ENCODE data around the gene KLHL25. TPM values are rescaled to one million over a fixed set of nuclear protein-coding genes. Genes with fewer than 3 reads are reported as not detected.
"Not testable (repeated sequence)": the region's sequence is repeated elsewhere in the genome, so short reads cannot be mapped to it uniquely, and the experiment has no call there.

KLHL25 gene
- total RNA-seq, 1 donor from 2014 or later = 5.2 TPM

GRCh38 chr15:85831415-85832113 lies 36.8 kb upstream of the KLHL25 start:
- no peaks in the 10 kb centered on the region for H3K36me3 ChIP-seq (ENCODE audit: control insufficient read depth in 3 of 3, insufficient read depth in 3 of 3, low read length in 3 of 3)
- H3K27me3 ChIP-seq (ENCODE audit: control insufficient read depth in 3 of 3, insufficient read depth in 3 of 3, low read length in 3 of 3) = no peaks in the 10 kb centered on the region
- no peak overlapping the region for H3K9ac ChIP-seq (ENCODE audit: low read depth in 1 of 3, low read length in 3 of 3)
- no peak overlapping the region for H3K4me3 ChIP-seq (ENCODE audit: low read length in 3 of 3)
- H3K27ac ChIP-seq (ENCODE audit: low read depth, low read length) = no peak overlapping the region
- H3K4me1 ChIP-seq (ENCODE audit: control insufficient read depth in 3 of 3, insufficient read depth in 3 of 3, low read length in 3 of 3) = no peaks in the 10 kb centered on the region
- H3K9me3 ChIP-seq (ENCODE audit: control insufficient read depth in 3 of 3, low read length in 3 of 3) = no peaks in the 10 kb centered on the region

GRCh38 chr15:85829754-85830153 lies 35.0 kb upstream of the KLHL25 start:
- not testable (repeated sequence) for H3K27ac ChIP-seq (ENCODE audit: low read depth, low read length); H3K4me1 ChIP-seq (ENCODE audit: control insufficient read depth in 3 of 3, insufficient read depth in 3 of 3, low read length in 3 of 3); H3K36me3 ChIP-seq (ENCODE audit: control insufficient read depth in 3 of 3, insufficient read depth in 3 of 3, low read length in 3 of 3); H3K9ac ChIP-seq (ENCODE audit: low read depth in 1 of 3, low read length in 3 of 3); H3K27me3 ChIP-seq (ENCODE audit: control insufficient read depth in 3 of 3, insufficient read depth in 3 of 3, low read length in 3 of 3); H3K9me3 ChIP-seq (ENCODE audit: control insufficient read depth in 3 of 3, low read length in 3 of 3); H3K4me3 ChIP-seq (ENCODE audit: low read length in 3 of 3)

- H3K9ac ChIP-seq (ENCODE audit: low read depth in 1 of 3, low read length in 3 of 3) = no peak overlapping the region
- no peaks in the 10 kb centered on the region for H3K9me3 ChIP-seq (ENCODE audit: control insufficient read depth in 3 of 3, low read length in 3 of 3)
- no peaks in the 10 kb centered on the region for H3K27me3 ChIP-seq (ENCODE audit: control insufficient read depth in 3 of 3, insufficient read depth in 3 of 3, low read length in 3 of 3)
- no peaks in the 10 kb centered on the region for H3K36me3 ChIP-seq (ENCODE audit: control insufficient read depth in 3 of 3, insufficient read depth in 3 of 3, low read length in 3 of 3)
- H3K27ac ChIP-seq (ENCODE audit: low read depth, low read length) = no peak overlapping the region
- no peaks in the 10 kb centered on the region for H3K4me1 ChIP-seq (ENCODE audit: control insufficient read depth in 3 of 3, insufficient read depth in 3 of 3, low read length in 3 of 3)
- H3K4me3 ChIP-seq (ENCODE audit: low read length in 3 of 3) = no peak overlapping the region
Observed at GRCh38 chr15:85828874-85829273, 34.1 kb upstream of the KLHL25 start.

- no peaks in the 10 kb centered on the region for H3K4me1 ChIP-seq (ENCODE audit: control insufficient read depth in 3 of 3, insufficient read depth in 3 of 3, low read length in 3 of 3)
- H3K9me3 ChIP-seq (ENCODE audit: control insufficient read depth in 3 of 3, low read length in 3 of 3) = no peaks in the 10 kb centered on the region
- H3K4me3 ChIP-seq (ENCODE audit: low read length in 3 of 3) = no peak overlapping the region
- H3K27me3 ChIP-seq (ENCODE audit: control insufficient read depth in 3 of 3, insufficient read depth in 3 of 3, low read length in 3 of 3) = no peaks in the 10 kb centered on the region
- no peak overlapping the region for H3K9ac ChIP-seq (ENCODE audit: low read depth in 1 of 3, low read length in 3 of 3)
- H3K36me3 ChIP-seq (ENCODE audit: control insufficient read depth in 3 of 3, insufficient read depth in 3 of 3, low read length in 3 of 3) = no peaks in the 10 kb centered on the region
- no peak overlapping the region for H3K27ac ChIP-seq (ENCODE audit: low read depth, low read length)
Observed at GRCh38 chr15:85828126-85828525, 33.4 kb upstream of the KLHL25 start.

GRCh38 chr15:85826756-85827515 lies 32.2 kb upstream of the KLHL25 start:
- no peaks in the 10 kb centered on the region for H3K36me3 ChIP-seq (ENCODE audit: control insufficient read depth in 3 of 3, insufficient read depth in 3 of 3, low read length in 3 of 3)
- H3K27ac ChIP-seq (ENCODE audit: low read depth, low read length) = no peak overlapping the region
- no peak overlapping the region for H3K9ac ChIP-seq (ENCODE audit: low read depth in 1 of 3, low read length in 3 of 3)
- H3K27me3 ChIP-seq (ENCODE audit: control insufficient read depth in 3 of 3, insufficient read depth in 3 of 3, low read length in 3 of 3) = no peaks in the 10 kb centered on the region
- no peaks in the 10 kb centered on the region for H3K4me1 ChIP-seq (ENCODE audit: control insufficient read depth in 3 of 3, insufficient read depth in 3 of 3, low read length in 3 of 3)
- no peaks in the 10 kb centered on the region for H3K9me3 ChIP-seq (ENCODE audit: control insufficient read depth in 3 of 3, low read length in 3 of 3)
- H3K4me3 ChIP-seq (ENCODE audit: low read length in 3 of 3) = no peak overlapping the region

GRCh38 chr15:85825719-85826118 lies 31.0 kb upstream of the KLHL25 start:
- Histone ChIP-seq H3K36me3 (ENCODE audit: control insufficient read depth in 3 of 3, insufficient read depth in 3 of 3, low read length in 3 of 3) (no peaks in the 10 kb centered on the region), H3K4me3 (ENCODE audit: low read length in 3 of 3) (no peak overlapping the region), H3K27me3 (ENCODE audit: control insufficient read depth in 3 of 3, insufficient read depth in 3 of 3, low read length in 3 of 3) (no peaks in the 10 kb centered on the region), H3K27ac (ENCODE audit: low read depth, low read length) (no peak overlapping the region), H3K9ac (ENCODE audit: low read depth in 1 of 3, low read length in 3 of 3) (no peak overlapping the region), H3K4me1 (ENCODE audit: control insufficient read depth in 3 of 3, insufficient read depth in 3 of 3, low read length in 3 of 3) (no peaks in the 10 kb centered on the region), H3K9me3 (ENCODE audit: control insufficient read depth in 3 of 3, low read length in 3 of 3) (no peaks in the 10 kb centered on the region)

GRCh38 chr15:85825118-85825517 lies 30.4 kb upstream of the KLHL25 start:
- H3K27me3 ChIP-seq (ENCODE audit: control insufficient read depth in 3 of 3, insufficient read depth in 3 of 3, low read length in 3 of 3) = no peaks in the 10 kb centered on the region
- no peaks in the 10 kb centered on the region for H3K4me1 ChIP-seq (ENCODE audit: control insufficient read depth in 3 of 3, insufficient read depth in 3 of 3, low read length in 3 of 3)
- H3K36me3 ChIP-seq (ENCODE audit: control insufficient read depth in 3 of 3, insufficient read depth in 3 of 3, low read length in 3 of 3) = no peaks in the 10 kb centered on the region
- H3K9ac ChIP-seq (ENCODE audit: low read depth in 1 of 3, low read length in 3 of 3) = no peak overlapping the region
- no peak overlapping the region for H3K4me3 ChIP-seq (ENCODE audit: low read length in 3 of 3)
- H3K9me3 ChIP-seq (ENCODE audit: control insufficient read depth in 3 of 3, low read length in 3 of 3) = no peaks in the 10 kb centered on the region
- no peak overlapping the region for H3K27ac ChIP-seq (ENCODE audit: low read depth, low read length)

- Histone ChIP-seq H3K36me3 (ENCODE audit: control insufficient read depth in 3 of 3, insufficient read depth in 3 of 3, low read length in 3 of 3) (no peaks in the 10 kb centered on the region), H3K27ac (ENCODE audit: low read depth, low read length) (no peak overlapping the region), H3K9ac (ENCODE audit: low read depth in 1 of 3, low read length in 3 of 3) (no peak overlapping the region), H3K27me3 (ENCODE audit: control insufficient read depth in 3 of 3, insufficient read depth in 3 of 3, low read length in 3 of 3) (no peaks in the 10 kb centered on the region), H3K9me3 (ENCODE audit: control insufficient read depth in 3 of 3, low read length in 3 of 3) (no peaks in the 10 kb centered on the region), H3K4me1 (ENCODE audit: control insufficient read depth in 3 of 3, insufficient read depth in 3 of 3, low read length in 3 of 3) (no peaks in the 10 kb centered on the region), H3K4me3 (ENCODE audit: low read length in 3 of 3) (no peak overlapping the region)
Observed at GRCh38 chr15:85821545-85821944, 26.8 kb upstream of the KLHL25 start.

GRCh38 chr15:85819938-85820337 lies 25.2 kb upstream of the KLHL25 start:
- Histone ChIP-seq H3K9me3 (ENCODE audit: control insufficient read depth in 3 of 3, low read length in 3 of 3) (no peaks in the 10 kb centered on the region), H3K27ac (ENCODE audit: low read depth, low read length) (no peak overlapping the region), H3K4me1 (ENCODE audit: control insufficient read depth in 3 of 3, insufficient read depth in 3 of 3, low read length in 3 of 3) (no peaks in the 10 kb centered on the region), H3K27me3 (ENCODE audit: control insufficient read depth in 3 of 3, insufficient read depth in 3 of 3, low read length in 3 of 3) (no peaks in the 10 kb centered on the region), H3K9ac (ENCODE audit: low read depth in 1 of 3, low read length in 3 of 3) (no peak overlapping the region), H3K4me3 (ENCODE audit: low read length in 3 of 3) (no peak overlapping the region), H3K36me3 (ENCODE audit: control insufficient read depth in 3 of 3, insufficient read depth in 3 of 3, low read length in 3 of 3) (no peaks in the 10 kb centered on the region)

GRCh38 chr15:85813234-85813633 lies 18.5 kb upstream of the KLHL25 start:
- Histone ChIP-seq H3K27me3 (ENCODE audit: control insufficient read depth in 3 of 3, insufficient read depth in 3 of 3, low read length in 3 of 3) (no peaks in the 10 kb centered on the region), H3K4me3 (ENCODE audit: low read length in 3 of 3) (no peak overlapping the region), H3K36me3 (ENCODE audit: control insufficient read depth in 3 of 3, insufficient read depth in 3 of 3, low read length in 3 of 3) (no peaks in the 10 kb centered on the region), H3K4me1 (ENCODE audit: control insufficient read depth in 3 of 3, insufficient read depth in 3 of 3, low read length in 3 of 3) (no peaks in the 10 kb centered on the region), H3K9ac (ENCODE audit: low read depth in 1 of 3, low read length in 3 of 3) (no peak overlapping the region), H3K9me3 (ENCODE audit: control insufficient read depth in 3 of 3, low read length in 3 of 3) (no peaks in the 10 kb centered on the region), H3K27ac (ENCODE audit: low read depth, low read length) (no peak overlapping the region)

Data from skeletal muscle tissue (tissue), 4 donors.